ENCODE data around the gene LARP4B. TPM values are rescaled to one million over a fixed set of nuclear protein-coding genes. Genes with fewer than 3 reads are reported as not detected.

The LARP4B gene
- total RNA-seq, 1 donor from 2014 or later = 33.1 TPM

DNA sequence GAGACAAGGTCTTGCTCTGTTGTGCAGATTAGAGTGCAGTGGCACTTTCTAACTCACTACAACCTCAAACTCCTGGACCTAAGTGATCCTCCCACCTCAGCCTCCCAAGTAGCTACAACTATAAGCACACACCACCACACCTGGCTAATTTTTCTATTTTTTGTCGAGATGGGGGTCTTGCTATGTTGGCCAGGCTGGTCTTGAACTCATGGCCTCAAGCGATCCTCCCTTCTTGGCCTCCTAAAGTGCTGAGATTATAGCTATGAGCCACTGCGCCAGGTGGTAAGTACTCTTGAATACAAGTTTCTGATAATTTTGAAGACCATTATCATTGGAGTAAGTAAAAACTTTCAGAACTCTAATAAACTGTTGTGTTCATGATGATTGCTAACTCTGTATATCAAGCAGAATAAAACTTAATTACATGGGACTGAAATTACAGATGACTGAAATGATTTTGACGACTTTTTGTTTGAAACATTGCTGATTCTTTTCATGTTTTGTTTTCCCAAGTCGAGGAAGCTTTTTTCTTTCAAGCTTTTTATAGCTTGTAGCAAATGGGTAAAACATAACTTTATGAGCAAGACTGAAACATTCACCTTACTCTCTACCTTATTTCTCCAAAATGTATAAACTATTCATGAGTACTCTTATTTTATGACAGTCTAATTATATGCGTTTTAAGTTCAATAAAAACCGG, 14.6 kb downstream of the LARP4B start:
- H3K27ac ChIP-seq = no peak overlapping the region
- H3K4me1 ChIP-seq = no peaks in the 10 kb centered on the region
- Mint-ChIP-seq H3K9me3 (peaks cover 2% of the 10 kb centered on the region), H3K27ac (no peak overlapping the region), H3K36me3 (peaks cover 24% of the 10 kb centered on the region), H3K4me1 (no peaks in the 10 kb centered on the region), H3K27me3 (ENCODE audit: insufficient read depth, low read depth) (peaks cover 4% of the 10 kb centered on the region), H3K4me3 (no peak overlapping the region)
- no peak for DNase-seq (ENCODE audit: low spot score)
- H3K9ac ChIP-seq = no peak overlapping the region
- H3K36me3 ChIP-seq = no peaks in the 10 kb centered on the region
- H2AFZ ChIP-seq (replicated peaks) = no peak overlapping the region
- H3K79me2 ChIP-seq (ENCODE audit: low read depth) = peaks cover 100% of the 10 kb centered on the region
- H3K9me3 ChIP-seq (ENCODE audit: low read depth) = no peaks in the 10 kb centered on the region
- H3K27me3 ChIP-seq = no peaks in the 10 kb centered on the region
- H3K4me3 ChIP-seq = no peak overlapping the region
- no peak overlapping the region for H3K4me2 ChIP-seq
- H4K20me1 ChIP-seq (ENCODE audit: low read depth) = peaks cover 25% of the 10 kb centered on the region
- TF ChIP-seq EZH2phosphoT487 (IDR thresholded peaks at IDR 0.05) (no peak), EZH2 (IDR thresholded peaks at IDR 0.05) (no peak)
- TF ChIP-seq, protein P1, sequence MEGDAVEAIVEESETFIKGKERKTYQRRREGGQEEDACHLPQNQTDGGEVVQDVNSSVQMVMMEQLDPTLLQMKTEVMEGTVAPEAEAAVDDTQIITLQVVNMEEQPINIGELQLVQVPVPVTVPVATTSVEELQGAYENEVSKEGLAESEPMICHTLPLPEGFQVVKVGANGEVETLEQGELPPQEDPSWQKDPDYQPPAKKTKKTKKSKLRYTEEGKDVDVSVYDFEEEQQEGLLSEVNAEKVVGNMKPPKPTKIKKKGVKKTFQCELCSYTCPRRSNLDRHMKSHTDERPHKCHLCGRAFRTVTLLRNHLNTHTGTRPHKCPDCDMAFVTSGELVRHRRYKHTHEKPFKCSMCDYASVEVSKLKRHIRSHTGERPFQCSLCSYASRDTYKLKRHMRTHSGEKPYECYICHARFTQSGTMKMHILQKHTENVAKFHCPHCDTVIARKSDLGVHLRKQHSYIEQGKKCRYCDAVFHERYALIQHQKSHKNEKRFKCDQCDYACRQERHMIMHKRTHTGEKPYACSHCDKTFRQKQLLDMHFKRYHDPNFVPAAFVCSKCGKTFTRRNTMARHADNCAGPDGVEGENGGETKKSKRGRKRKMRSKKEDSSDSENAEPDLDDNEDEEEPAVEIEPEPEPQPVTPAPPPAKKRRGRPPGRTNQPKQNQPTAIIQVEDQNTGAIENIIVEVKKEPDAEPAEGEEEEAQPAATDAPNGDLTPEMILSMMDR (IDR thresholded peaks at IDR 0.05) = no peak
- no peaks in the 10 kb centered on the region for H3F3A ChIP-seq (ENCODE audit: low read depth)

DNA sequence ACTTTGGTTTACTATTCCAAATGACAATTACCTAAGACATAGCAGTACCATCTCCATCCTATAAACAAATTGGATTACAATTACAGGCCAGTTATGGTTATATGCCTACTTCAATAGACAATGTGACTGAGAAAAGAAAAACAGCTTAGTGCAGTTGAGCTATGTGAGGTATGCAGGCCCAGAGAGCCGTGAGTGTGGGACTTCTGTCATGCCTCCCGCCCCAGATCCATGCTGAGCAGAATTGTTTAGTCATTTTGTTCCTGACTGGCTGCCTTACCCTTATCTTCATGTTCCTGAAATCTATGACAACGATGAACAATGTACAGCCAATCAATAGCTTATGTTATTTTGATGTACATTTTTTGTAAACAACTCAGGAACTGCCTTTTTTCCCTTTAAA, 21.7 kb downstream of the LARP4B start:
- peaks cover 21% of the 10 kb centered on the region for H3K4me1 Mint-ChIP-seq
- Histone ChIP-seq H3K27me3 (no peaks in the 10 kb centered on the region), H3K4me2 (no peak overlapping the region), H2AFZ (replicated peaks) (no peak overlapping the region), H3K79me2 (ENCODE audit: low read depth) (peaks cover 98% of the 10 kb centered on the region), H3K27ac (peak overlapping the region; percentile 79), H4K20me1 (ENCODE audit: low read depth) (peaks cover 71% of the 10 kb centered on the region), H3F3A (ENCODE audit: low read depth) (peaks cover 11% of the 10 kb centered on the region), H3K36me3 (no peaks in the 10 kb centered on the region), H3K9me3 (ENCODE audit: low read depth) (no peaks in the 10 kb centered on the region), H3K9ac (no peak overlapping the region), H3K4me3 (no peak overlapping the region), H3K4me1 (peaks cover 13% of the 10 kb centered on the region)
- TF ChIP-seq EZH2phosphoT487 (IDR thresholded peaks at IDR 0.05) (no peak), EZH2 (IDR thresholded peaks at IDR 0.05) (no peak)
- TF ChIP-seq, protein P1 (IDR thresholded peaks at IDR 0.05) = no peak
- peak overlapping the region; percentile 71 for H3K27ac Mint-ChIP-seq
- peaks cover 15% of the 10 kb centered on the region for H3K36me3 Mint-ChIP-seq
- peak; percentile 74 for DNase-seq (ENCODE audit: low spot score)
- no peaks in the 10 kb centered on the region for H3K9me3 Mint-ChIP-seq
- peaks cover 2% of the 10 kb centered on the region for H3K27me3 Mint-ChIP-seq (ENCODE audit: insufficient read depth, low read depth)
- H3K4me3 Mint-ChIP-seq = no peak overlapping the region

DNA sequence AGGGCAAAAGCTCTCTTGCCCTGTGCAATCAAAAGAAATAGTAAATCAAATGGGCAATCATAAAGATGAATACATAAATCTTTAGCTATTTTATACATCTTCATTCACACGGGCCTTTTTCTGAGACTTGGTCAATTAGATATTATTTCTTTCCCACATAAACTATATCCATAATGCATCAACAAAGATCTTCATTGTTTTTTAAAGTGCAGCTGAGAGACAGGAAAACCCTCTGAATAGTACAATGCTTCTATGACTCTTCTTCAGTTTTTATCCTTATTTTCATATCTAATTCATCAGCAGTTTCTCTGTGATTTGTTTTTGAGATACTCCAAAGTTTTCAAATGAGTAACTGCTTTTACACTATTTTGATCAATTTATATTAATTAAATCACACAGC, 25.5 kb downstream of the LARP4B start:
- Mint-ChIP-seq H3K9me3 (no peaks in the 10 kb centered on the region), H3K4me1 (peaks cover 22% of the 10 kb centered on the region), H3K27me3 (ENCODE audit: insufficient read depth, low read depth) (peaks cover 2% of the 10 kb centered on the region), H3K4me3 (no peak overlapping the region), H3K27ac (no peak overlapping the region), H3K36me3 (peaks cover 26% of the 10 kb centered on the region)
- Histone ChIP-seq H2AFZ (replicated peaks) (no peak overlapping the region), H3K4me1 (peaks cover 10% of the 10 kb centered on the region), H3K79me2 (ENCODE audit: low read depth) (peaks cover 98% of the 10 kb centered on the region), H3K9ac (no peak overlapping the region), H3K9me3 (ENCODE audit: low read depth) (no peaks in the 10 kb centered on the region), H3K36me3 (no peaks in the 10 kb centered on the region), H3K27me3 (no peaks in the 10 kb centered on the region), H3K4me3 (no peak overlapping the region), H3K27ac (no peak overlapping the region), H3K4me2 (no peak overlapping the region), H3F3A (ENCODE audit: low read depth) (peaks cover 7% of the 10 kb centered on the region), H4K20me1 (ENCODE audit: low read depth) (peaks cover 90% of the 10 kb centered on the region)
- TF ChIP-seq, protein P1 (IDR thresholded peaks at IDR 0.05) = no peak
- TF ChIP-seq EZH2phosphoT487 (IDR thresholded peaks at IDR 0.05) (no peak), EZH2 (IDR thresholded peaks at IDR 0.05) (no peak)
- DNase-seq (ENCODE audit: low spot score) = no peak

Data from neural progenitor cell (in vitro differentiated cells).